Fibroblast of lung (primary cell): ENCODE data around the gene SRSF3. TPM values are rescaled to one million over a fixed set of nuclear protein-coding genes. Genes with fewer than 3 reads are reported as not detected.
A peak's percentile ranks its signal among the peaks of the same experiment; 100 is the strongest.

Experiments used
- DNase-seq, 2 donors: peaks; one replicate each; pipeline versions ENCODE4 v3.0.0 to v3.0.0-alpha.2; 2010; ENCODE audit warnings: low read depth in 2 of 2
- H2AFZ ChIP-seq: 2 replicates; pipeline ENCODE4 v1.5.1; 2012; ENCODE audit warnings: low read length, control low read depth, inconsistent platforms
- H3K27ac ChIP-seq: 2 replicates; pipeline ENCODE4 v1.5.1; 2011; ENCODE audit warnings: low read length, control low read depth; ENCODE audit not compliant: insufficient read depth
- H3K27me3 ChIP-seq: 2 replicates; pipeline ENCODE4 v1.5.1; 2011; ENCODE audit warnings: mild to moderate bottlenecking, low read length; ENCODE audit not compliant: control insufficient read depth, insufficient read depth
- H3K36me3 ChIP-seq: 2 replicates; pipeline ENCODE4 v1.5.1; 2011; ENCODE audit warnings: low read length; ENCODE audit not compliant: control insufficient read depth, insufficient read depth
- H3K4me1 ChIP-seq: 2 replicates; pipeline ENCODE4 v1.5.1; 2011; ENCODE audit warnings: low read length; ENCODE audit not compliant: control insufficient read depth, insufficient read depth; ENCODE audit errors: extremely low read depth
- H3K4me2 ChIP-seq: 2 replicates; pipeline ENCODE4 v1.5.1; 2011; ENCODE audit warnings: low read length, control low read depth; ENCODE audit not compliant: insufficient read depth; ENCODE audit errors: extremely low read depth
- H3K4me3 ChIP-seq, 4 experiments: fragments of 200-600 bp in 1 of 4; sonication (generic) in 1 of 4; replicated peaks in 1 of 4; 2 replicates each; pipeline ENCODE4 v1.5.1; 2011 to 2016; ENCODE audit warnings: low read length in 4 of 4, low read depth in 3 of 4, mild to moderate bottlenecking in 3 of 4, control low read depth in 2 of 4, inconsistent platforms in 1 of 4, mixed read lengths in 1 of 4; ENCODE audit not compliant: insufficient read depth in 1 of 4; ENCODE audit errors: control extremely low read depth in 1 of 4
- H3K79me2 ChIP-seq: 2 replicates; pipeline ENCODE4 v1.5.1; 2012; ENCODE audit warnings: mild to moderate bottlenecking, low read length, inconsistent platforms; ENCODE audit not compliant: control insufficient read depth, insufficient read depth
- H3K9ac ChIP-seq: 2 replicates; pipeline ENCODE4 v1.5.1; 2011; ENCODE audit warnings: mild to moderate bottlenecking, low read length, control low read depth; ENCODE audit not compliant: insufficient read depth
- H3K9me3 ChIP-seq: 2 replicates; pipeline ENCODE4 v1.5.1; 2012; ENCODE audit warnings: low read depth, low read length; ENCODE audit not compliant: control insufficient read depth, insufficient read depth
- H4K20me1 ChIP-seq: 2 replicates; pipeline ENCODE4 v1.5.1; 2011; ENCODE audit warnings: low read length; ENCODE audit not compliant: control insufficient read depth, insufficient read depth; ENCODE audit errors: extremely low read depth
- EZH2 ChIP-seq: IDR thresholded peaks from 2 replicates; pipeline ENCODE4 v1.5.1; 2012; ENCODE audit warnings: low read length, control low read depth, mild to moderate bottlenecking; ENCODE audit errors: missing control alignments
- polyA minus RNA-seq: library from RNA; depleted of rRNA, polyadenylated mRNA; stranded (reverse); fragments of >200 nt; gene quantifications from 2 replicates; pipeline ENCODE4 v1.2.3, GENCODE V29; 2011; ENCODE audit warnings: low replicate concordance
- polyA plus RNA-seq, 2 donors: library from polyadenylated mRNA; depleted of rRNA in 1 of 2; stranded (reverse) in 1 of 2; unstranded in 1 of 2; fragments of >200 nt; gene quantifications; 2 replicates each; pipeline ENCODE4 v1.2.1, GENCODE V29; 2011 to 2012; ENCODE audit warnings: missing spikeins in 1 of 2
- total RNA-seq: library from RNA; depleted of rRNA; stranded (reverse); fragments of >200 nt; gene quantifications from 2 replicates; pipeline ENCODE4 v1.2.1, GENCODE V29; 2014
- TF ChIP-seq, protein P1 (sequence below), 2 donors: IDR thresholded peaks in 1 of 2; conservative IDR thresholded peaks in 1 of 2; 1 replicate in 1 of 2; 2 replicates in 1 of 2; pipeline ENCODE4 v1.5.1; 2011 to 2012; ENCODE audit warnings: low read length in 2 of 2, control low read depth in 1 of 2, inconsistent platforms in 1 of 2, low read depth in 1 of 2, mild to moderate bottlenecking in 1 of 2

The SRSF3 gene
- 191 and 200 TPM in 2 replicates for total RNA-seq
- polyA plus RNA-seq: 435 and 493 TPM in 2 replicates
- 375 and 433 TPM in 2 replicates for polyA plus RNA-seq (2012)
- polyA minus RNA-seq: 24.0 and 69.8 TPM in 2 replicates

DNA sequence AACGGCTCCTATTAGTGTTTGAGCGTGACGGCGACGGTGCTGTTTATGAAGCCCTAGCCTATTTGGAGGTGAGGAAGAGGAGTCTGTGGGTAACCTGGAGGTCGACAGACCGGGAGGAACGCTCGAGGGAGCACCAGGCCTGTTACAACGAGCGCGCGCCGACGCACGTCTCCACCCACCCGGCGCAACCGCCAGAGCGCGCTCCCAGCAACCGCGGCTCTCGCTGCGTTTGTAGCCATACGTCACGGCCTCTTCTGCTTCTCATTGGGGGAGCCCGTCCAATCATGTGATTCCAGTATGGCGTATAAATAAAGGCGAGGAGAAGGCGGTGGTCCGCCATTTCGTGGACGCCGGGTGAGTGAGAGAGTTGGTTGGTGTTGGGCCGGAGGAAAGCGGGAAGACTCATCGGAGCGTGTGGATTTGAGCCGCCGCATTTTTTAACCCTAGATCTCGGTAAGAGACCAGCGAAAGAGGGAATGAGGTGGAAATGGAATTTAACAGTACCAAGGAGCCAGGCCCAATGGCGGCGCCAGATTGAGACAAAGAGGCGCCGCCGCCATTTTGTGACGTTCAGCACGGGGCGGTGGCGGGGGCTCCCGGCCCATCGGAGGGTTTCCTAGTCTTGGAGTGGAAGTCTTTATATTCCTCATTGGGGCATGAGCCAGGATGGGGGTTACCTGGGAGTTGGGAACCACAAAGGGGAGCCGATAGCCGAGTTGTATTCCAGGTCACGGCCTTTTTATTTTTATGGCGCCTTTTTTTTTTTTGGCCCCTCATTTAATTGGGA lies at the start of gene SRSF3:
Gene SRSF3, plus strand, starts transcription at position 334 of the 787 bp plus-strand sequence. CDS start 2,401 bp downstream, outside the sequence.
- peak; percentile 97 to 98 for DNase-seq
- H3K79me2 ChIP-seq: peaks cover 50% of the 10 kb centered on the region
- H3K36me3 ChIP-seq: peaks cover 16% of the 10 kb centered on the region
- no peaks in the 10 kb centered on the region for H3K27me3 ChIP-seq
- peak within 1 kb of the TSS; percentile 87 for H2AFZ ChIP-seq
- TF ChIP-seq, protein P1, sequence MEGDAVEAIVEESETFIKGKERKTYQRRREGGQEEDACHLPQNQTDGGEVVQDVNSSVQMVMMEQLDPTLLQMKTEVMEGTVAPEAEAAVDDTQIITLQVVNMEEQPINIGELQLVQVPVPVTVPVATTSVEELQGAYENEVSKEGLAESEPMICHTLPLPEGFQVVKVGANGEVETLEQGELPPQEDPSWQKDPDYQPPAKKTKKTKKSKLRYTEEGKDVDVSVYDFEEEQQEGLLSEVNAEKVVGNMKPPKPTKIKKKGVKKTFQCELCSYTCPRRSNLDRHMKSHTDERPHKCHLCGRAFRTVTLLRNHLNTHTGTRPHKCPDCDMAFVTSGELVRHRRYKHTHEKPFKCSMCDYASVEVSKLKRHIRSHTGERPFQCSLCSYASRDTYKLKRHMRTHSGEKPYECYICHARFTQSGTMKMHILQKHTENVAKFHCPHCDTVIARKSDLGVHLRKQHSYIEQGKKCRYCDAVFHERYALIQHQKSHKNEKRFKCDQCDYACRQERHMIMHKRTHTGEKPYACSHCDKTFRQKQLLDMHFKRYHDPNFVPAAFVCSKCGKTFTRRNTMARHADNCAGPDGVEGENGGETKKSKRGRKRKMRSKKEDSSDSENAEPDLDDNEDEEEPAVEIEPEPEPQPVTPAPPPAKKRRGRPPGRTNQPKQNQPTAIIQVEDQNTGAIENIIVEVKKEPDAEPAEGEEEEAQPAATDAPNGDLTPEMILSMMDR (conservative IDR thresholded peaks at IDR 0.05 in 1 of 2, IDR thresholded peaks at IDR 0.05 in 1 of 2; ENCODE audit: low read depth in 1 of 2, low read length in 2 of 2): peak; percentile 12 to 32
- no peak for TF ChIP-seq EZH2
- H3K4me2 ChIP-seq: peak within 1 kb of the TSS; percentile 83
- H3K4me1 ChIP-seq: peaks cover 14% of the 10 kb centered on the region
- peak within 1 kb of the TSS; percentile 83 for H3K9ac ChIP-seq
- peaks cover 17% of the 10 kb centered on the region for H4K20me1 ChIP-seq
- peak within 1 kb of the TSS; percentile 93 for H3K27ac ChIP-seq
- H3K4me3 ChIP-seq: peak within 1 kb of the TSS; percentile 80 to 99 (median 86)
- H3K9me3 ChIP-seq: no peaks in the 10 kb centered on the region

DNA sequence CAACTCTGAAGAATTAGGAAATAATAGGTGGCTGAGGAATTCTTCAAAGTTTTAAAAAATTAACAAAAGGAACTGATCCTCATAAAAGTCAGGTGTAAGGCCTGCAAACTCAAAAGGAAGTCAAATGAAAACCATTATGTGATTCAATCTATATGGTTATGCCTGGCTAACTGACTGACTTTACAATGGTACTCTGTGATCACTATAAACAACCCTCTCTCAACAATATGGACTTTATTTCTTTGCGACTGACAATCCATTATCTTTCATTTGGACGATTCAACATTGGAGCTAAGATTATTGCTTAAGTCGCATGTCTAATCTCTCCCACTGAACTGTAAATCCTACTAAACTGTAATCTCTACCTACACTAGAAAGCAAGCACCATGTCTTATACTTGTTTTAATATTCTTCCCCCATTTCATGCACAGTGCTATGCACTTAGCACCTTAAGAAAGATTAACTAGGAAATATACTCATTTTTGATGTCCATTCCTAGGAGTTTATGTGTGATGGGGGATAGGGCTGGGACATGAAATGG lies 48.3 kb upstream of the SRSF3 start:
- peaks cover 53% of the 10 kb centered on the region for H3K79me2 ChIP-seq
- peak in 1 of 2 donors; percentile 6 for DNase-seq
- no peaks in the 10 kb centered on the region for H3K36me3 ChIP-seq

More for the DNA sequence above, 48.3 kb upstream of the SRSF3 start:
- Histone ChIP-seq H2AFZ (no peak overlapping the region), H3K9me3 (no peaks in the 10 kb centered on the region), H3K4me3 (peak overlapping the region; percentile 81 to 99 (median 91)), H3K27ac (peak overlapping the region; percentile 84), H4K20me1 (no peaks in the 10 kb centered on the region), H3K9ac (peak overlapping the region; percentile 89), H3K4me2 (peak overlapping the region; percentile 98), H3K27me3 (no peaks in the 10 kb centered on the region), H3K4me1 (peaks cover 3% of the 10 kb centered on the region)
- TF ChIP-seq, protein P1 (conservative IDR thresholded peaks at IDR 0.05 in 1 of 2, IDR thresholded peaks at IDR 0.05 in 1 of 2; ENCODE audit: low read depth in 1 of 2, low read length in 2 of 2): no peak
- no peak for TF ChIP-seq EZH2
